Activated CD8-positive, alpha-beta memory T cell treated with anti-CD3 and anti-CD28 coated beads, Interleukin-2, amount 10 ng/mL, durations not matched to agents 7 days and 5 days (primary cell): ENCODE measurements around the gene UQCRC1. TPM values are rescaled to one million over a fixed set of nuclear protein-coding genes. Genes with fewer than 3 reads are reported as not detected.
A peak's percentile ranks its signal among the peaks of the same experiment; 100 is the strongest.

Source experiments
- ATAC-seq: fragments of 150-1000 bp; cut with Tn5 transposase; one replicate; pipeline ENCODE4 v1.10.0; 2021; ENCODE audit warnings: moderate library complexity
- CTCF ChIA-PET: fragments of 350-600 bp; sonication (Branson Sonifier 250); formaldehyde crosslinking; loops from one replicate; lab custom pipeline; 2021; ENCODE audit warnings: antibody characterized with exemption; lab: Charles Lee
- DNase-seq: peaks from one replicate; pipeline ENCODE4 v3.0.0-alpha.2; 2020
- H3K27ac Mint-ChIP-seq: one replicate; pipeline ENCODE4 v1.8.0; 2021; ENCODE audit warnings: mild to moderate bottlenecking, mixed read lengths
- H3K27me3 Mint-ChIP-seq: one replicate; pipeline ENCODE4 v1.8.0; 2021; ENCODE audit warnings: mixed read lengths
- H3K36me3 Mint-ChIP-seq: one replicate; pipeline ENCODE4 v1.8.0; 2021; ENCODE audit warnings: mild to moderate bottlenecking, mixed read lengths
- H3K4me1 Mint-ChIP-seq: one replicate; pipeline ENCODE4 v1.8.0; 2021; ENCODE audit warnings: mixed read lengths
- H3K4me3 Mint-ChIP-seq: one replicate; pipeline ENCODE4 v1.8.0; 2021; ENCODE audit warnings: mild to moderate bottlenecking, moderate library complexity, mixed read lengths
- H3K9me3 Mint-ChIP-seq: one replicate; pipeline ENCODE4 v1.8.0; 2022; ENCODE audit warnings: low read depth, mixed read lengths
- total RNA-seq, 2 experiments: library from RNA; stranded (reverse); gene quantifications; one replicate each; pipeline ENCODE4 v1.2.3, GENCODE V29; 2021

The UQCRC1 gene
- total RNA-seq, 2 experiments from 2014 or later: 201 to 220 TPM

- H3K4me1 Mint-ChIP-seq: peaks cover 14% of the 10 kb centered on the region
- no peak overlapping the region for H3K27ac Mint-ChIP-seq
- no peaks in the 10 kb centered on the region for H3K27me3 Mint-ChIP-seq
- peaks cover 14% of the 10 kb centered on the region for H3K36me3 Mint-ChIP-seq
- no peak overlapping the region for H3K4me3 Mint-ChIP-seq
- DNase-seq (no peak), ATAC-seq (no peak)
- CTCF ChIA-PET: no interaction called here
- no peaks in the 10 kb centered on the region for H3K9me3 Mint-ChIP-seq
Measured at GRCh38 chr3:48629894-48630293, 20.4 kb upstream of the UQCRC1 start.

- CTCF ChIA-PET: no interaction called here
- Mint-ChIP-seq H3K9me3 (no peaks in the 10 kb centered on the region), H3K4me1 (peaks cover 9% of the 10 kb centered on the region), H3K27me3 (no peaks in the 10 kb centered on the region), H3K36me3 (peaks cover 14% of the 10 kb centered on the region), H3K4me3 (no peak overlapping the region), H3K27ac (no peak overlapping the region)
- DNase-seq (no peak), ATAC-seq (no peak)
Measured at GRCh38 chr3:48628277-48629017, 19.0 kb upstream of the UQCRC1 start.

GRCh38 chr3:48625600-48625999 is 16.2 kb upstream of the UQCRC1 start:
- CTCF ChIA-PET: interaction anchor here (2.9 kb wide), 1 partner anchor 9 kb away, joined by 21 read pairs; the partner anchor contains the start of gene SLC26A6
- Mint-ChIP-seq H3K27me3 (no peaks in the 10 kb centered on the region), H3K9me3 (no peaks in the 10 kb centered on the region), H3K4me3 (no peak overlapping the region), H3K36me3 (peaks cover 12% of the 10 kb centered on the region), H3K27ac (no peak overlapping the region), H3K4me1 (peaks cover 5% of the 10 kb centered on the region)
- DNase-seq (no peak), ATAC-seq (no peak)

GRCh38 chr3:48624767-48625166 is 15.3 kb upstream of the UQCRC1 start:
- H3K27ac Mint-ChIP-seq: no peak overlapping the region
- H3K9me3 Mint-ChIP-seq: no peaks in the 10 kb centered on the region
- H3K36me3 Mint-ChIP-seq: peaks cover 11% of the 10 kb centered on the region
- CTCF ChIA-PET: interaction anchor here (1.1 to 2.9 kb wide), 3 partner anchors 10 to 16 kb away, joined by 4 to 21 read pairs (median 4); partner anchors contain the start of genes SLC26A6 and UQCRC1
- peaks cover 5% of the 10 kb centered on the region for H3K4me1 Mint-ChIP-seq
- no peak overlapping the region for H3K4me3 Mint-ChIP-seq
- no peaks in the 10 kb centered on the region for H3K27me3 Mint-ChIP-seq
- DNase-seq (no peak), ATAC-seq (no peak)

GRCh38 chr3:48623851-48624547 is 14.6 kb upstream of the UQCRC1 start:
- no peak overlapping the region for H3K4me3 Mint-ChIP-seq

GRCh38 chr3:48621461-48621869 is 12.0 kb upstream of the UQCRC1 start, which contains the start of gene TMEM89:
Gene TMEM89, minus strand, starts transcription at chr3:48621769. Its CDS starts 13 bp downstream, at chr3:48621756.
- Mint-ChIP-seq H3K9me3 (no peaks in the 10 kb centered on the region), H3K4me3 (no peak within 1 kb of the TSS), H3K27me3 (no peaks in the 10 kb centered on the region), H3K4me1 (peaks cover 5% of the 10 kb centered on the region), H3K36me3 (peaks cover 17% of the 10 kb centered on the region), H3K27ac (no peak within 1 kb of the TSS)
- DNase-seq (no peak), ATAC-seq (no peak)
- CTCF ChIA-PET: interaction anchor here (0.7 kb wide), 1 partner anchor 13 kb away, joined by 3 read pairs; no protein-coding TSS in a partner anchor

More at GRCh38 chr3:48623851-48624547, 14.6 kb upstream of the UQCRC1 start:
- peaks cover 11% of the 10 kb centered on the region for H3K36me3 Mint-ChIP-seq
- ATAC-seq (no peak), DNase-seq (no peak)
- peak overlapping the region; percentile 1 for H3K27ac Mint-ChIP-seq
- H3K4me1 Mint-ChIP-seq: peaks cover 5% of the 10 kb centered on the region
- CTCF ChIA-PET: interaction anchor here (1.1 to 2.9 kb wide), 4 partner anchors 11 to 66 kb away, joined by 4 to 21 read pairs (median 4); partner anchors contain the start of genes SLC26A6 and UQCRC1
- no peaks in the 10 kb centered on the region for H3K27me3 Mint-ChIP-seq
- no peaks in the 10 kb centered on the region for H3K9me3 Mint-ChIP-seq

GRCh38 chr3:48619541-48620524 is 10.4 kb upstream of the UQCRC1 start:
- CTCF ChIA-PET: no interaction called here
- Mint-ChIP-seq H3K27me3 (no peaks in the 10 kb centered on the region), H3K4me3 (no peak overlapping the region), H3K36me3 (peaks cover 19% of the 10 kb centered on the region), H3K9me3 (no peaks in the 10 kb centered on the region), H3K4me1 (peaks cover 8% of the 10 kb centered on the region), H3K27ac (no peak overlapping the region)
- ATAC-seq (no peak), DNase-seq (no peak)

GRCh38 chr3:48617559-48617958 is 8.1 kb upstream of the UQCRC1 start:
- Mint-ChIP-seq H3K27ac (no peak overlapping the region), H3K4me1 (peaks cover 11% of the 10 kb centered on the region), H3K4me3 (no peak overlapping the region), H3K36me3 (peaks cover 22% of the 10 kb centered on the region), H3K9me3 (no peaks in the 10 kb centered on the region), H3K27me3 (no peaks in the 10 kb centered on the region)
- CTCF ChIA-PET: no interaction called here
- ATAC-seq: no peak
- no peak for DNase-seq

- CTCF ChIA-PET: interaction anchor here (0.7 to 5.1 kb wide), 3 partner anchors 21 to 320 kb away, joined by 3 to 35 read pairs (median 3); partner anchors contain the start of gene SLC26A6
- Mint-ChIP-seq H3K27ac (peak overlapping the region; percentile 79), H3K36me3 (peaks cover 17% of the 10 kb centered on the region), H3K4me1 (peaks cover 20% of the 10 kb centered on the region), H3K4me3 (no peak overlapping the region), H3K27me3 (no peaks in the 10 kb centered on the region), H3K9me3 (no peaks in the 10 kb centered on the region)
- ATAC-seq (no peak), DNase-seq (no peak)
Measured at GRCh38 chr3:48614044-48614443, 4.6 kb upstream of the UQCRC1 start.

GRCh38 chr3:48612309-48612708 is 2.9 kb upstream of the UQCRC1 start:
- DNase-seq: no peak
- peaks cover 32% of the 10 kb centered on the region for H3K4me1 Mint-ChIP-seq
- peak overlapping the region; percentile 17 for H3K27ac Mint-ChIP-seq
- no peaks in the 10 kb centered on the region for H3K9me3 Mint-ChIP-seq
- H3K4me3 Mint-ChIP-seq: no peak overlapping the region
- H3K27me3 Mint-ChIP-seq: no peaks in the 10 kb centered on the region
- H3K36me3 Mint-ChIP-seq: peaks cover 18% of the 10 kb centered on the region
- CTCF ChIA-PET: interaction anchor here (1.7 to 5.1 kb wide), 2 partner anchors 23 to 212 kb away, joined by 7 to 35 read pairs; partner anchors contain the start of gene SLC26A6
- ATAC-seq: no peak

- peaks cover 22% of the 10 kb centered on the region for H3K4me1 Mint-ChIP-seq
- no peak overlapping the region for H3K27ac Mint-ChIP-seq
- H3K36me3 Mint-ChIP-seq: peaks cover 23% of the 10 kb centered on the region
- no peak overlapping the region for H3K4me3 Mint-ChIP-seq
- ATAC-seq: no peak
- no peak for DNase-seq
- H3K9me3 Mint-ChIP-seq: no peaks in the 10 kb centered on the region
- CTCF ChIA-PET: no interaction called here
- H3K27me3 Mint-ChIP-seq: no peaks in the 10 kb centered on the region
Measured at GRCh38 chr3:48607519-48607918, 1.9 kb downstream of the UQCRC1 start.

- no peaks in the 10 kb centered on the region for H3K9me3 Mint-ChIP-seq
- H3K27me3 Mint-ChIP-seq: no peaks in the 10 kb centered on the region
- H3K27ac Mint-ChIP-seq: no peak overlapping the region
- no peak for DNase-seq
- peaks cover 21% of the 10 kb centered on the region for H3K36me3 Mint-ChIP-seq
- no peak for ATAC-seq
- CTCF ChIA-PET: interaction anchor here (0.7 kb wide), 1 partner anchor 85 kb away, joined by 3 read pairs; the partner anchor contains the start of gene NCKIPSD
- H3K4me1 Mint-ChIP-seq: no peaks in the 10 kb centered on the region
- H3K4me3 Mint-ChIP-seq: no peak overlapping the region
Measured at GRCh38 chr3:48601622-48601994, 7.8 kb downstream of the UQCRC1 start.
